Measurements from ENCODE around the gene MAP3K13.

MAP3K13 gene

GRCh38 chr3:185362850-185363661 is at the start of gene MAP3K13:
MAP3K13 (plus strand) TSS chr3:185363136; CDS start chr3:185428582, 65,446 bp downstream.
- Histone ChIP-seq H3K27ac (peak within 1 kb of the TSS; percentile 72), H3K4me3 (peak within 1 kb of the TSS; percentile 79)
- peak; percentile 85 for DNase-seq (ENCODE audit: low spot score)
- no peak for TF ChIP-seq CTCF (IDR thresholded peaks at IDR 0.05)

GRCh38 chr3:185313693-185314246 is 49.2 kb upstream of the MAP3K13 start:
- Histone ChIP-seq H3K4me3 (no peak overlapping the region), H3K27ac (no peak overlapping the region)
- TF ChIP-seq CTCF (IDR thresholded peaks at IDR 0.05), result no peak
- DNase-seq (ENCODE audit: low spot score), result no peak

GRCh38 chr3:185316740-185317412 is 46.1 kb upstream of the MAP3K13 start:
- H3K4me3 ChIP-seq, result peak overlapping the region; percentile 43
- no peak for TF ChIP-seq CTCF (IDR thresholded peaks at IDR 0.05)
- H3K27ac ChIP-seq, result peak overlapping the region in 1 of 2 donors; percentile 67
- no peak for DNase-seq (ENCODE audit: low spot score)

GRCh38 chr3:185317674-185318073 is 45.3 kb upstream of the MAP3K13 start:
- Histone ChIP-seq H3K4me3 (no peak overlapping the region), H3K27ac (peak overlapping the region in 1 of 2 donors; percentile 67)
- no peak for DNase-seq (ENCODE audit: low spot score)

GRCh38 chr3:185318141-185318540 is 44.8 kb upstream of the MAP3K13 start:
- no peak for DNase-seq (ENCODE audit: low spot score)
- no peak for TF ChIP-seq CTCF (IDR thresholded peaks at IDR 0.05)
- no peak overlapping the region for H3K27ac ChIP-seq
- no peak overlapping the region for H3K4me3 ChIP-seq

More at GRCh38 chr3:185317674-185318073, 45.3 kb upstream of the MAP3K13 start:
- no peak for TF ChIP-seq CTCF (IDR thresholded peaks at IDR 0.05)

GRCh38 chr3:185319801-185320200 is 43.1 kb upstream of the MAP3K13 start:
- no peak for TF ChIP-seq CTCF (IDR thresholded peaks at IDR 0.05)
- Histone ChIP-seq H3K4me3 (no peak overlapping the region), H3K27ac (no peak overlapping the region)
- no peak for DNase-seq (ENCODE audit: low spot score)
